ENCODE results near the gene NLRP5.

Gene NLRP5

GRCh38 chr19:56107626-56108351, 121.2 kb downstream of the NLRP5 start:
- no peak overlapping the region for H3K27ac ChIP-seq
- H3K79me2 ChIP-seq (ENCODE audit: insufficient read depth, low read depth): peaks cover 82% of the 10 kb centered on the region
- H3K9ac ChIP-seq: no peak overlapping the region
- TF ChIP-seq CTCF (conservative IDR thresholded peaks at IDR 0.05; ENCODE audit: low read depth, low read length): no peak
- no peak overlapping the region for H3K4me2 ChIP-seq
- H3K4me1 ChIP-seq (ENCODE audit: low read depth, poor library complexity, severe bottlenecking): peaks cover 13% of the 10 kb centered on the region
- H3K4me3 ChIP-seq (IDR thresholded peaks at IDR 0.05; ENCODE audit: insufficient read depth, low read depth, low read length): no peak overlapping the region
- H3K27me3 ChIP-seq (ENCODE audit: insufficient read depth, low read depth): no peaks in the 10 kb centered on the region
- H2AFZ ChIP-seq (ENCODE audit: low read depth): no peak overlapping the region
- H3K36me3 ChIP-seq (ENCODE audit: insufficient read depth): no peaks in the 10 kb centered on the region
- H4K20me1 ChIP-seq (ENCODE audit: insufficient read depth): 0 out of 2 replicates have a peak, but pooled peaks cover 6% of the 10 kb centered on the region

DNA sequence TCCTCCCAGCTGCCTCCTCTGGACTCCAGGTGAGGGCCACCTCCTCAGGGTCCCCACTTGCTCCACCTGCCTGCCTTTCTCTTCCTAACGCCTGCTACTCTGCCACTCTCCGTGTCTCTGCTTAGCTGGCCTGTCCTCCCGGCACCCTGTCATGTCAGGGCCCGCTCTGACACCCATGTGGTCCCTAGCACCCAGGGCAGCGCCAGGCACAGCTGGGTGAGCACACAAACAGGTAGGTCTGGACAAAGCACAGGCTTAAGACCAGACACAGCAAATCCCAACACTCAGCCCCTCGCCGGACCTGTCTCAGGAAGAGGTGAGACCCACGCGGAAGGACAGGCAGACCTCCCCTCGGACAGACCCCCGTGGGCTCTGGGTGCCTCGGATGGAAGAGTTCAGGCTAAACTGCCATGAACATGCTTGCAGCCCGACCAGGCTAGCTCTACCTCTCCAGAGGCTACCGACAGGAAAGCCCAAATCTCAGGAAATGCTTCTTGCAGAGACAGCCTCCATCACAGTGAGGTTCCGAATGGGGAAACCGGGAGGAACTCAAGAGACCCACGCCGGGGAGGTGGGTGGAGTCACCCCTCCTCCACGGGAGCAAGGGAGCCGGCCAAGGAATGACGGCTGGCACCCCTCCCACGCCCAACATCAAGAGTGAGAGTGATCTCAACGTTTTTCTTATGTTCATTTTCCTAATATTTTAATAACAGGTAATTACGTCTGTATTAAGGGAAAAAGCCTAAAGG, 122.0 kb downstream of the NLRP5 start:
- H3K79me2 ChIP-seq (ENCODE audit: insufficient read depth, low read depth): peaks cover 84% of the 10 kb centered on the region
- 0 out of 2 replicates have a peak, but pooled peaks cover 6% of the 10 kb centered on the region for H4K20me1 ChIP-seq (ENCODE audit: insufficient read depth)
- H3K9ac ChIP-seq: no peak overlapping the region
- no peaks in the 10 kb centered on the region for H3K27me3 ChIP-seq (ENCODE audit: insufficient read depth, low read depth)
- no peak overlapping the region for H3K4me2 ChIP-seq
- H3K4me3 ChIP-seq (IDR thresholded peaks at IDR 0.05; ENCODE audit: insufficient read depth, low read depth, low read length): no peak overlapping the region
- H2AFZ ChIP-seq (ENCODE audit: low read depth): no peak overlapping the region
- H3K36me3 ChIP-seq (ENCODE audit: insufficient read depth): no peaks in the 10 kb centered on the region
- H3K27ac ChIP-seq: no peak overlapping the region
- no peak for TF ChIP-seq CTCF (conservative IDR thresholded peaks at IDR 0.05; ENCODE audit: low read depth, low read length)
- peaks cover 16% of the 10 kb centered on the region for H3K4me1 ChIP-seq (ENCODE audit: low read depth, poor library complexity, severe bottlenecking)

DNA sequence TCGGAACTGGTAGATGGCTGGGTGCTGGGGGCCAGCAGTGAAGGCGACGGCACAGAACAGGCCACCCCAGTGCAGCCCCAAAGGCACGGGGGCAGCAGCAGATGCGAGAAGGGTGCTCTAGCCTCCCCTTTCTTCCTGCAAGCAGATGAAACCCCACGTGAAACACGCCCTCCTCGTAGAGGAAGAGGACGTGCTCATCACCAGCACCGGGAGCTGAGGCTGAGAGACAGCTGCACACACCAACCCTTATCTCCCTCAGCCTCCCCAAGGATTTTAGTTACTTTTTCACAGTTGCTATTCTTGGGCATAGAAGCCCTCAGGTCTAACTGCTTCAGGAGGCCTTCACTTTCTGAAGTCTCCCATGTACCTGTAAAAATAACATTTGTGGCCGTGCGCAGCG, 122.7 kb downstream of the NLRP5 start:
- H3K9ac ChIP-seq: no peak overlapping the region
- peaks cover 90% of the 10 kb centered on the region for H3K79me2 ChIP-seq (ENCODE audit: insufficient read depth, low read depth)
- H3K27ac ChIP-seq: no peak overlapping the region

More for the DNA sequence above, 122.7 kb downstream of the NLRP5 start:
- Histone ChIP-seq H3K4me2 (no peak overlapping the region), H3K27me3 (ENCODE audit: insufficient read depth, low read depth) (no peaks in the 10 kb centered on the region), H3K36me3 (ENCODE audit: insufficient read depth) (no peaks in the 10 kb centered on the region), H2AFZ (ENCODE audit: low read depth) (no peak overlapping the region), H4K20me1 (ENCODE audit: insufficient read depth) (0 out of 2 replicates have a peak, but pooled peaks cover 6% of the 10 kb centered on the region), H3K4me3 (IDR thresholded peaks at IDR 0.05; ENCODE audit: insufficient read depth, low read depth, low read length) (no peak overlapping the region), H3K4me1 (ENCODE audit: low read depth, poor library complexity, severe bottlenecking) (peaks cover 16% of the 10 kb centered on the region)
- no peak for TF ChIP-seq CTCF (conservative IDR thresholded peaks at IDR 0.05; ENCODE audit: low read depth, low read length)
